H9 (cell line): ENCODE data around the gene DUSP10. TPM values are rescaled to one million over a fixed set of nuclear protein-coding genes. Genes with fewer than 3 reads are reported as not detected.

ENCODE experiments used
- DNase-seq: peaks from one replicate; pipeline ENCODE4 v3.0.0-alpha.2; 2017
- H2AFZ ChIP-seq: one replicate; pipeline ENCODE4 v1.6.1; 2013; ENCODE audit warnings: mild to moderate bottlenecking, low read length, control low read depth, moderate library complexity
- H2AK5ac ChIP-seq: 2 replicates; pipeline ENCODE4 v1.6.1; 2013; ENCODE audit warnings: low read length, control low read depth, mixed read lengths; ENCODE audit not compliant: insufficient read length
- H2BK120ac ChIP-seq: one replicate; pipeline ENCODE4 v1.6.1; 2013; ENCODE audit warnings: low read depth, mild to moderate bottlenecking, low read length, control low read depth, inconsistent platforms; ENCODE audit not compliant: poor library complexity, severe bottlenecking
- H2BK12ac ChIP-seq: 2 replicates; pipeline ENCODE4 v1.6.1; 2013; ENCODE audit warnings: low read length, control low read depth, mixed read lengths, low read depth; ENCODE audit not compliant: insufficient read length
- H2BK15ac ChIP-seq: 2 replicates; pipeline ENCODE4 v1.6.1; 2013; ENCODE audit warnings: low read depth, low read length, control low read depth
- H2BK20ac ChIP-seq: one replicate; pipeline ENCODE4 v1.6.1; 2013; ENCODE audit warnings: low read depth, mild to moderate bottlenecking, low read length, control low read depth, inconsistent platforms; ENCODE audit not compliant: poor library complexity, severe bottlenecking
- H2BK5ac ChIP-seq: 2 replicates; pipeline ENCODE4 v1.6.1; 2013; ENCODE audit warnings: low read length, control low read depth, mixed read lengths; ENCODE audit not compliant: insufficient read length
- H3K14ac ChIP-seq: 2 replicates; pipeline ENCODE4 v1.6.1; 2013; ENCODE audit warnings: low read length, control low read depth; ENCODE audit not compliant: insufficient read depth
- H3K18ac ChIP-seq: 2 replicates; pipeline ENCODE4 v1.6.1; 2013; ENCODE audit warnings: low read depth, mild to moderate bottlenecking, mixed read lengths, low read length, control low read depth; ENCODE audit not compliant: insufficient read length
- H3K23ac ChIP-seq: 2 replicates; pipeline ENCODE4 v1.6.1; 2013; ENCODE audit warnings: low read length, control low read depth, mixed read lengths, low read depth; ENCODE audit not compliant: insufficient read length
- H3K23me2 ChIP-seq: 2 replicates; pipeline ENCODE4 v1.6.1; 2013; ENCODE audit warnings: low read depth, mild to moderate bottlenecking, mixed read lengths, low read length, control low read depth; ENCODE audit not compliant: insufficient read length, poor library complexity, severe bottlenecking
- H3K27ac ChIP-seq: 2 replicates; pipeline ENCODE4 v1.5.1; 2013; ENCODE audit warnings: low read length, control low read depth, mixed read lengths, low read depth; ENCODE audit not compliant: insufficient read length
- H3K27me3 ChIP-seq: 2 replicates; pipeline ENCODE4 v1.6.1; 2013; ENCODE audit warnings: low read length, control low read depth, inconsistent platforms; ENCODE audit not compliant: insufficient read depth
- H3K4ac ChIP-seq: 2 replicates; pipeline ENCODE4 v1.6.1; 2013; ENCODE audit warnings: low read depth, mild to moderate bottlenecking, control low read depth, inconsistent platforms, low read length, moderate library complexity
- H3K4me1 ChIP-seq: 2 replicates; pipeline ENCODE4 v1.6.1; 2013; ENCODE audit warnings: low read length, control low read depth, inconsistent platforms; ENCODE audit not compliant: insufficient read depth
- H3K4me2 ChIP-seq: 2 replicates; pipeline ENCODE4 v1.6.1; 2013; ENCODE audit warnings: low read length, control low read depth, mixed read lengths; ENCODE audit not compliant: insufficient read length, insufficient read depth
- H3K56ac ChIP-seq: 2 replicates; pipeline ENCODE4 v1.6.1; 2013; ENCODE audit warnings: low read depth, mild to moderate bottlenecking, mixed read lengths, low read length, control low read depth; ENCODE audit not compliant: insufficient read length
- H3K79me1 ChIP-seq: 2 replicates; pipeline ENCODE4 v1.6.1; 2013; ENCODE audit warnings: low read depth, mild to moderate bottlenecking, moderate library complexity, low read length, control low read depth, inconsistent platforms; ENCODE audit not compliant: insufficient read depth, poor library complexity, severe bottlenecking
- H3K79me2 ChIP-seq: 2 replicates; pipeline ENCODE4 v1.6.1; 2013; ENCODE audit warnings: low read length, control low read depth, inconsistent platforms; ENCODE audit not compliant: insufficient read depth
- H3K9ac ChIP-seq: 2 replicates; pipeline ENCODE4 v1.6.1; 2013; ENCODE audit warnings: low read length, control low read depth, mixed read lengths; ENCODE audit not compliant: insufficient read length; ENCODE audit errors: extremely low read depth
- H3K9me3 ChIP-seq: one replicate; pipeline ENCODE4 v1.6.1; 2013; ENCODE audit warnings: low read depth, low read length, inconsistent platforms; ENCODE audit not compliant: control insufficient read depth
- H3T11ph ChIP-seq: one replicate; pipeline ENCODE4 v1.6.1; 2013; ENCODE audit warnings: mild to moderate bottlenecking, low read length, control low read depth, inconsistent platforms
- H4K20me1 ChIP-seq: one replicate; pipeline ENCODE4 v1.6.1; 2013; ENCODE audit not compliant: control insufficient read depth, insufficient read length, insufficient read depth
- H4K5ac ChIP-seq: 2 replicates; pipeline ENCODE4 v1.6.1; 2013; ENCODE audit warnings: low read depth, mild to moderate bottlenecking, mixed read lengths, low read length, control low read depth; ENCODE audit not compliant: insufficient read length
- H4K8ac ChIP-seq: replicated peaks from 2 replicates; pipeline ENCODE4 v1.6.1; 2013; ENCODE audit warnings: low read length, control low read depth, mixed read lengths, low read depth; ENCODE audit not compliant: insufficient read length
- H4K91ac ChIP-seq: 2 replicates; pipeline ENCODE4 v1.6.1; 2013; ENCODE audit warnings: low read depth, mild to moderate bottlenecking, moderate library complexity, mixed read lengths, low read length, control low read depth; ENCODE audit not compliant: insufficient read length
- H3K27ac Mint-ChIP-seq, 3 experiments: 2 replicates in 2 of 3; 3 replicates in 1 of 3; pipeline ENCODE4 v1.8.0; 2020 to 2021; ENCODE audit warnings: mixed read lengths in 3 of 3, mild to moderate bottlenecking in 1 of 3, moderate library complexity in 1 of 3
- H3K27me3 Mint-ChIP-seq: 2 replicates; pipeline ENCODE4 v1.8.0; 2021; ENCODE audit warnings: low read depth, mild to moderate bottlenecking, moderate library complexity, mixed read lengths
- H3K36me3 Mint-ChIP-seq, 3 experiments: 2 replicates in 2 of 3; 3 replicates in 1 of 3; pipeline ENCODE4 v1.8.0; 2020 to 2021; ENCODE audit warnings: low read depth in 3 of 3, mixed read lengths in 3 of 3; ENCODE audit not compliant: insufficient read depth in 1 of 3
- H3K4me1 Mint-ChIP-seq, 2 experiments: 2 replicates each; pipeline ENCODE4 v1.8.0; 2020; ENCODE audit warnings: mixed read lengths in 2 of 2
- H3K4me3 Mint-ChIP-seq, 2 experiments: 2 replicates in 1 of 2; 3 replicates in 1 of 2; pipeline ENCODE4 v1.8.0; 2020 to 2021; ENCODE audit warnings: mild to moderate bottlenecking in 2 of 2, mixed read lengths in 2 of 2, moderate library complexity in 1 of 2
- H3K9me3 Mint-ChIP-seq, 2 experiments: 2 replicates in 1 of 2; 3 replicates in 1 of 2; pipeline ENCODE4 v1.8.0; 2020; ENCODE audit warnings: mild to moderate bottlenecking in 2 of 2, mixed read lengths in 2 of 2, moderate library complexity in 1 of 2
- WGBS: extraction: QIAGEN DNeasy Blood & Tissue Kit; methylation state at CpG from one replicate; pipeline ENCODE4 v1.1.7; 2013; ENCODE audit warnings: missing lambda C conversion rate, low lambda C conversion rate, mixed read lengths; ENCODE audit not compliant: insufficient read length; ENCODE audit errors: extremely low coverage; 5-methylcytosine and 5-hydroxymethylcytosine counted together
- total RNA-seq: library from RNA; stranded (reverse); gene quantifications from 2 replicates; pipeline ENCODE4 v1.2.1, GENCODE V29; 2021
- TF ChIP-seq, protein P1 (sequence below): fragments of 200-600 bp; sonication (generic); conservative IDR thresholded peaks from 3 replicates; pipeline ENCODE4 v1.8.0; 2021; ENCODE audit warnings: antibody characterized with exemption, mild to moderate bottlenecking

DUSP10 gene
- total RNA-seq, 1 experiment from 2014 or later = 2.0 TPM

DNA sequence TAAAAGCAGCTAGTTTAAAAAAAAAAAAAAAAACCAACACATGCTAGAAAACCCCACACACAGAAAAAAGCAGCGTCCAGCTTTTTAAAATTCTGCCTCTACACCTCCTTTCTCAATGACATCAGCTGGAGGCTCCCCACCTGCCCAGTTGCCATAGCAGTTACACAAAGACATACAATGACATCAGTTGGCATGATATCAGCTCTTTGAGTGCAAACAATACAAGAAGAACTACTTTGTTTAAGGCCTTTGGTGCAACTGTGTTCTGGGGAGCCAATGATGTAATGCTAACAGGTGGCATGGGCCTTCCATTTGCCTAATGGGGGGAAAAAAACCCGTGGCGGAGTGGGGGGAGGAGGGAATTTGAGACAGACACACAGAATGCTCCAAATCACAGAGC lies 32.9 kb downstream of the DUSP10 start:
- WGBS = no CpG with 5 or more reads among the region's 3 CpGs
- Histone ChIP-seq H3K79me2 (no peaks in the 10 kb centered on the region), H3T11ph (no peak overlapping the region), H3K14ac (no peak overlapping the region), H3K4me1 (peaks cover 4% of the 10 kb centered on the region; the same call in 1 of the 2 replicates), H2BK5ac (no peak overlapping the region), H2BK12ac (no peak overlapping the region), H3K79me1 (no peaks in the 10 kb centered on the region), H4K20me1 (no peaks in the 10 kb centered on the region), H3K4me2 (no peak overlapping the region), H3K9ac (no peak overlapping the region), H4K91ac (no peak overlapping the region), H2BK20ac (no peak overlapping the region), H3K23me2 (no peaks in the 10 kb centered on the region), H3K56ac (no peak overlapping the region), H4K5ac (no peak overlapping the region), H4K8ac (no peak overlapping the region), H3K18ac (no peak overlapping the region), H3K27ac (no peak overlapping the region), H3K4ac (no peak overlapping the region), H2AFZ (no peak overlapping the region), H3K23ac (no peak overlapping the region), H2AK5ac (no peak overlapping the region), H3K9me3 (no peaks in the 10 kb centered on the region), H2BK15ac (no peak overlapping the region), H3K27me3 (no peaks in the 10 kb centered on the region; the same call in 1 of the 2 replicates), H2BK120ac (no peak overlapping the region)
- Mint-ChIP-seq H3K36me3 (peaks cover 0 to 9% (median 4%) of the 10 kb centered on the region in 3 experiments; a peak in 5 of 7 replicates), H3K9me3 (no peaks in the 10 kb centered on the region), H3K4me3 (no peak overlapping the region), H3K4me1 (peaks cover 17 to 22% of the 10 kb centered on the region in 2 experiments), H3K27ac (peak overlapping the region in 1 of 3 experiments; percentile 72; a peak in 1 of 7 replicates), H3K27me3 (no peaks in the 10 kb centered on the region; the same call in 1 of the 2 replicates)
- TF ChIP-seq, protein P1, sequence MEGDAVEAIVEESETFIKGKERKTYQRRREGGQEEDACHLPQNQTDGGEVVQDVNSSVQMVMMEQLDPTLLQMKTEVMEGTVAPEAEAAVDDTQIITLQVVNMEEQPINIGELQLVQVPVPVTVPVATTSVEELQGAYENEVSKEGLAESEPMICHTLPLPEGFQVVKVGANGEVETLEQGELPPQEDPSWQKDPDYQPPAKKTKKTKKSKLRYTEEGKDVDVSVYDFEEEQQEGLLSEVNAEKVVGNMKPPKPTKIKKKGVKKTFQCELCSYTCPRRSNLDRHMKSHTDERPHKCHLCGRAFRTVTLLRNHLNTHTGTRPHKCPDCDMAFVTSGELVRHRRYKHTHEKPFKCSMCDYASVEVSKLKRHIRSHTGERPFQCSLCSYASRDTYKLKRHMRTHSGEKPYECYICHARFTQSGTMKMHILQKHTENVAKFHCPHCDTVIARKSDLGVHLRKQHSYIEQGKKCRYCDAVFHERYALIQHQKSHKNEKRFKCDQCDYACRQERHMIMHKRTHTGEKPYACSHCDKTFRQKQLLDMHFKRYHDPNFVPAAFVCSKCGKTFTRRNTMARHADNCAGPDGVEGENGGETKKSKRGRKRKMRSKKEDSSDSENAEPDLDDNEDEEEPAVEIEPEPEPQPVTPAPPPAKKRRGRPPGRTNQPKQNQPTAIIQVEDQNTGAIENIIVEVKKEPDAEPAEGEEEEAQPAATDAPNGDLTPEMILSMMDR = no peak
- no peak for DNase-seq
